GM12878 (cell line): ENCODE data around the gene DMD.

ENCODE experiments used
- EP300 ChIP-seq, 2 experiments: fragments of 150-350 bp in 1 of 2; IDR thresholded peaks; 2 replicates each; pipeline ENCODE4 v1.6.1; 2011 to 2012; ENCODE audit warnings: low read depth in 2 of 2, low read length in 2 of 2, borderline replicate concordance in 1 of 2, improper control_type of control experiment in 1 of 2, inconsistent platforms in 1 of 2; ENCODE audit not compliant: control insufficient read depth in 1 of 2
- FOS ChIP-seq: IDR thresholded peaks from 3 replicates; pipeline ENCODE4 v1.6.1; 2011; ENCODE audit warnings: borderline replicate concordance; ENCODE audit not compliant: insufficient read length; ENCODE audit errors: extremely low read depth
- MTA2 ChIP-seq: fragments of 450-650 bp; IDR thresholded peaks from 2 replicates; pipeline ENCODE4 v1.6.1; 2016; ENCODE audit warnings: low read depth, mild to moderate bottlenecking, moderate library complexity
- PML ChIP-seq: IDR thresholded peaks from 2 replicates; pipeline ENCODE4 v1.6.1; 2012; ENCODE audit warnings: low read length, inconsistent platforms
- POLR2A ChIP-seq: IDR thresholded peaks from 2 replicates; pipeline ENCODE4 v1.6.1; 2011; ENCODE audit warnings: low read depth, mild to moderate bottlenecking, low read length
- TF ChIP-seq, protein P1 (sequence below): IDR thresholded peaks from 2 replicates; pipeline ENCODE4 v1.6.1; 2012; ENCODE audit warnings: low read length, inconsistent platforms
- TF ChIP-seq, protein P2 (sequence below), 3 experiments: IDR thresholded peaks in 2 of 3; conservative IDR thresholded peaks in 1 of 3; 2 replicates each; pipeline ENCODE4 v1.5.1; 2011; ENCODE audit warnings: low read depth in 3 of 3, low read length in 3 of 3, mild to moderate bottlenecking in 3 of 3, control low read depth in 2 of 3, moderate library complexity in 2 of 3, inconsistent platforms in 1 of 3, mixed read lengths in 1 of 3; ENCODE audit not compliant: control insufficient read depth in 2 of 3, insufficient read depth in 1 of 3; ENCODE audit errors: extremely low read depth in 1 of 3
- TF ChIP-seq, protein P3 (sequence below): IDR thresholded peaks from 2 replicates; pipeline ENCODE4 v1.6.1; 2012; ENCODE audit warnings: low read depth, low read length, improper control_type of control experiment

DNA sequence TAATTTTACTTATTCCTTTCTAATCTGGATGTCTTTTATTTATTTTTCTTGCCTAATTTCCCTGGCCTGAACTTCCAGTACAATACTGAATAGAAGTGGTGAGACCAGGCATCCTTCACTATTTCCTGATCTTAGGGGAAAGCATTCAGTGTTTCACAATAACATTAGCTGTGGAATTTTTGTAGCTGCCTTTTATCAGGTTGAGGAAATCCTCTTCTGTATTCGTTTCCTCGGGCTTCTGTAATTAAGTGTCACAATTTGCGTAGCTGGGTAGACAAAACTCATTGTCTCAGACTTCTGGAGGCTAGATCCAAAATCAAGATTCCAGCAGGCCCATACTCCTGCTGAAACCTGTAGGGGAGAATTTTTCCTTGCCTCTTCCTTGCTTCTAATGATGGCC lies 1541.1 kb downstream of the DMD start:
- TF ChIP-seq EP300 (IDR thresholded peaks at IDR 0.05; ENCODE audit: borderline replicate concordance in 1 of 2, control insufficient read depth in 1 of 2, low read depth in 2 of 2, low read length in 2 of 2) (no peak), FOS (no peak), MTA2 (no peak), POLR2A (no peak), PML (no peak)
- TF ChIP-seq, protein P1, sequence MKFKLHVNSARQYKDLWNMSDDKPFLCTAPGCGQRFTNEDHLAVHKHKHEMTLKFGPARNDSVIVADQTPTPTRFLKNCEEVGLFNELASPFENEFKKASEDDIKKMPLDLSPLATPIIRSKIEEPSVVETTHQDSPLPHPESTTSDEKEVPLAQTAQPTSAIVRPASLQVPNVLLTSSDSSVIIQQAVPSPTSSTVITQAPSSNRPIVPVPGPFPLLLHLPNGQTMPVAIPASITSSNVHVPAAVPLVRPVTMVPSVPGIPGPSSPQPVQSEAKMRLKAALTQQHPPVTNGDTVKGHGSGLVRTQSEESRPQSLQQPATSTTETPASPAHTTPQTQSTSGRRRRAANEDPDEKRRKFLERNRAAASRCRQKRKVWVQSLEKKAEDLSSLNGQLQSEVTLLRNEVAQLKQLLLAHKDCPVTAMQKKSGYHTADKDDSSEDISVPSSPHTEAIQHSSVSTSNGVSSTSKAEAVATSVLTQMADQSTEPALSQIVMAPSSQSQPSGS, result no peak
- TF ChIP-seq, protein P2, sequence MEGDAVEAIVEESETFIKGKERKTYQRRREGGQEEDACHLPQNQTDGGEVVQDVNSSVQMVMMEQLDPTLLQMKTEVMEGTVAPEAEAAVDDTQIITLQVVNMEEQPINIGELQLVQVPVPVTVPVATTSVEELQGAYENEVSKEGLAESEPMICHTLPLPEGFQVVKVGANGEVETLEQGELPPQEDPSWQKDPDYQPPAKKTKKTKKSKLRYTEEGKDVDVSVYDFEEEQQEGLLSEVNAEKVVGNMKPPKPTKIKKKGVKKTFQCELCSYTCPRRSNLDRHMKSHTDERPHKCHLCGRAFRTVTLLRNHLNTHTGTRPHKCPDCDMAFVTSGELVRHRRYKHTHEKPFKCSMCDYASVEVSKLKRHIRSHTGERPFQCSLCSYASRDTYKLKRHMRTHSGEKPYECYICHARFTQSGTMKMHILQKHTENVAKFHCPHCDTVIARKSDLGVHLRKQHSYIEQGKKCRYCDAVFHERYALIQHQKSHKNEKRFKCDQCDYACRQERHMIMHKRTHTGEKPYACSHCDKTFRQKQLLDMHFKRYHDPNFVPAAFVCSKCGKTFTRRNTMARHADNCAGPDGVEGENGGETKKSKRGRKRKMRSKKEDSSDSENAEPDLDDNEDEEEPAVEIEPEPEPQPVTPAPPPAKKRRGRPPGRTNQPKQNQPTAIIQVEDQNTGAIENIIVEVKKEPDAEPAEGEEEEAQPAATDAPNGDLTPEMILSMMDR (IDR thresholded peaks at IDR 0.05 in 2 of 3, conservative IDR thresholded peaks at IDR 0.05 in 1 of 3; ENCODE audit: control insufficient read depth in 2 of 3, extremely low read depth in 1 of 3, insufficient read depth in 1 of 3, low read depth in 3 of 3, low read length in 3 of 3), result no peak
- TF ChIP-seq, protein P3, sequence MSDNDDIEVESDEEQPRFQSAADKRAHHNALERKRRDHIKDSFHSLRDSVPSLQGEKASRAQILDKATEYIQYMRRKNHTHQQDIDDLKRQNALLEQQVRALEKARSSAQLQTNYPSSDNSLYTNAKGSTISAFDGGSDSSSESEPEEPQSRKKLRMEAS, result no peak
